Cardiac septum (tissue), 1 donor: ENCODE measurements around the gene TREML1. TPM values are rescaled to one million over a fixed set of nuclear protein-coding genes. Genes with fewer than 3 reads are reported as not detected.

ENCODE experiments used
- total RNA-seq: library from RNA; stranded (reverse); fragmentation: NEBNext Ultra II Directional; extraction: Animal tissue kit (Norgen Biotek cat#: 25700); gene quantifications from one replicate; pipeline ENCODE4 v1.2.1, GENCODE V29; 2021
- donor health status: DM: no; HTN: no; CAD: no.

Gene TREML1
- total RNA-seq, 1 donor from 2014 or later = not detected

Other genes starting within 250 kb of the TREML1 start
- gene UNC5CL, start 115.1 kb downstream of the TREML1 start, total RNA-seq = 1.0 TPM
- not detected for gene TSPO2, start 111.9 kb downstream of the TREML1 start, total RNA-seq
- gene APOBEC2, start 101.1 kb downstream of the TREML1 start, total RNA-seq = 174 TPM
- 15.4 TPM for gene OARD1, start 82.0 kb downstream of the TREML1 start, total RNA-seq
- 12.9 TPM for gene NFYA, start 81.4 kb downstream of the TREML1 start, total RNA-seq
- gene TREM2, start 8.8 kb upstream of the TREML1 start, total RNA-seq = 1.1 TPM
- gene TREML2, start 46.8 kb upstream of the TREML1 start, total RNA-seq = 0.22 TPM
- gene TREML4, start 74.0 kb upstream of the TREML1 start, total RNA-seq = not detected
- 2.6 TPM for gene TREM1, start 132.3 kb upstream of the TREML1 start, total RNA-seq
- gene NCR2, start 181.3 kb upstream of the TREML1 start, total RNA-seq = not detected